ENCODE results near the gene RNASEH2C.
"Not testable (repeated sequence)": the region's sequence is repeated elsewhere in the genome, so short reads cannot be mapped to it uniquely, and the experiment has no call there.

RNASEH2C gene

DNA sequence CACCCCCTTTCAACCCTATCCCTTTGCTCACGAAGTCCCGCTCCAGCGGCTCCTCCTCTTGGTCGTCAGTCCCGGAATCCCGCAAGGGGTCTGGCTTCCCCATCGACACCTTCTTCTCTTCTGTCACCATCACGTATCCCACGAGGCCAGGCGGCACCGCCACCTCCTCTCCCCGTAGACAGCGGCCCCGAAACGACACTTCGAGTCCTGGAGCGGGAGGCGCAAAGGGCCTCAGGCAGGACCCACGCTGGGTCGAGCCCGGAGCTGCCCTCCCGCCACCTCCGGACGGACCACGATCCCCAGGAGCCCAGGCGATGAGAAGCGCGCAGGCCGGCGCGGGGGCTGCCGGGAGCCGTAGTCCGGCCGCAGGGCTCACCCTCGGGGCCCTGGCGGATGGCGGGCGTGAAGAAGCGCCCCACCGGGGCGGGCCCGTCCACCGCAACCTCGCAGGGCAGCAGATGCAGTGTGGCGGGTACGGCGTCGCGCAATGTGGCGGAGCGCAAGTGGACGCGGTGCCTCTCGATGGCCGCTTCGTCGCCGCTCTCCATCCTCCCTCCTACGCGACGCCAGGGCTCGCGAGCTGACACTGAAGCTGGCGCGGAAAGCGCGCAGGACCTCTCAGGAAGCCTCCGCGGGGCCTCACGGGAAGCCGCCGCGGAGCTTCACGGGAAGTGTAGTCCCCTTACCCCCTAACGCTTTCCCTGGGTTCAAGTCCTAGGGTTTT lies at the start of gene RNASEH2C:
Gene RNASEH2C (minus strand): TSS at position 588 of the 724 bp plus-strand sequence. CDS start 40 bp downstream, at position 548.
- peak; percentile 77 for DNase-seq

GRCh38 chr11:65767806-65768205 lies 47.2 kb upstream of the RNASEH2C start:
- not testable (repeated sequence) for DNase-seq

GRCh38 chr11:65767406-65767805 lies 46.8 kb upstream of the RNASEH2C start:
- no peak for DNase-seq

- DNase-seq = no peak
Observed at GRCh38 chr11:65766535-65766934, 45.9 kb upstream of the RNASEH2C start.

DNA sequence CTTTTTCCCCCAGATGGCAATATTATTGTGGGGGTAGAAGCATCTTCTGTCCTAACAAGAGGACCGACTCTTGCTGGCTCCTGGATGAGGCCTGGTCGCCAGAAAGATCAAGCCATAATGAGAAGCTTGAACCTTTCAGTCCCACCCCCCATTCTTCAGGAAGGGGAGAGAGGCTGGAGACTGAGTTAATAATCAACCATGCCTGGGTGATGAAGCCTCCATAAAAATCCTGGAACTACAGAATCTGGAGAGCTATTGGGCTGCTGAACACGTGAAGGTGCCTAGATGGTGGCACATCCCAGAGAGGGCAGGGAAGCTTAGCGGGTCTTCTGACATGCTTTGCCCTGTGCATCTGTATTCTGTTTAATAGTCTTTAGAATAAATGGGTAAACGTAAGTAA lies 43.8 kb upstream of the RNASEH2C start:
- no peak for DNase-seq

- DNase-seq = not testable (repeated sequence)
Observed at GRCh38 chr11:65762816-65763215, 42.2 kb upstream of the RNASEH2C start.

DNA sequence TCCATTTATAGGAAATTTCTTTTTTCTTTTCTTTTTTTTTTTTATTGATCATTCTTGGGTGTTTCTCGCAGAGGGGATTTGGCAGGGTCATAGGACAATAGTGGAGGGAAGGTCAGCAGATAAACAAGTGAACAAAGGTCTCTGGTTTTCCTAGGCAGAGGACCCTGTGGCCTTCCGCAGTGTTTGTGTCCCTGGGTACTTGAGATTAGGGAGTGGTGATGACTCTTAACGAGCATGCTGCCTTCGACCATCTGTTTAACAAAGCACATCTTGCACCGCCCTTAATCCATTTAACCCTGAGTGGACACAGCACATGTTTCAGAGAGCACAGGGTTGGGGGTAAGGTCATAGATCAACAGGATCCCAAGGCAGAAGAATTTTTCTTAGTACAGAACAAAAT lies 41.6 kb upstream of the RNASEH2C start:
- not testable (repeated sequence) for DNase-seq

DNA sequence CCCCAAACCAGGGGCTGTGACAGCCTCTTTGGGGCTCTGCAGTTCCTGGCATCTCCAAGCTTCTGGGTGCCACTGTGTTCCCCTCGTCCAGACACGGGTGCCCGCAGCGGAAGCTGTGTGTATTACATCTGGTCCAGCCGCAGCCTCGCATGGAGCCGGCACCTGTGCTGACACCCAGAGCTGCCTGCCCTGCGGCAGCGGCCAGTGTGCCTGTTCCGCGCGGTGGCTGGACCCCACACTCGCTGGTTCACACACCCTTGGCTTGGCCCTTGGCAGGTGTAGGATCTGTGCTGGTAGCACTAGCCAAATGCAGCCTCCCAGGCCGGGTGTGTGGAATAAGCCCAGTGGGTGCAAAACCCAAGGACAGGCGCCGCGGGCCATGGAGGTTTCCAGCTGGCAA lies 24.5 kb upstream of the RNASEH2C start:
- no peak for DNase-seq

GRCh38 chr11:65744699-65745042 lies 24.1 kb upstream of the RNASEH2C start:
- DNase-seq = no peak

DNA sequence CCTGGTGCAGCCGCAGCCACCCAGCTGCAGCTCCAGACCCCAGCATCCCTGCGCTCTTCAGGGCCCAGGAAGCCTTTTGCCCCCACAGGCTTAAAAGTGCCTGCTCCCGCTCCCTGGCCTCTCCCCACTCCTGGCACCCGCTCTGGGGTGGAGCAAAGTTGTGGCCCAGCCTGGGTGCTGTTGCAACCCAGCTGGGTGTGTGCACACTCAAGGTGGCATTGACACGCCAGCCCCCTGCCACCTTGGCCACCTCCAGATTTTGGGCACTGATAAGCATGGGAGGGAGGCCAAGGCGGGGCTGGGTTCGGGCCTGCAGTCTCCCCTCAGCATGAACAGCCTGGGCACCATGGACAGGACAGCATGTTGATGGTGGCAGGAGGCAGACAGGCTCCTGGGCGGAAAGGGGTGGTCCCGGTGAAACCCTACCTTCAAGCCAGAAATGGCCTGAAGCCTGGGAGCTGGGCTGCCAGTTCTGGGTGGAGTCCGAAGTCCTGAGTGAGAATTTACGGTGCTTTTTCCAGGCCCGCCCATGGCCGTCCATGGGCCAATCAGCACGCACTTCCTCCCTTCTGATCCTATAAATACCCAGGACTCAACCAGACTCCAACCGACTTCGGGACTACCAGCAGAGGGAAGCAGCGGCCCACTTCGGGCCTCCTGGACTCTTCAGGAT lies 23.6 kb upstream of the RNASEH2C start:
- peak; percentile 5 for DNase-seq

- no peak for DNase-seq
Observed at GRCh38 chr11:65743681-65744025, 23.1 kb upstream of the RNASEH2C start.

DNA sequence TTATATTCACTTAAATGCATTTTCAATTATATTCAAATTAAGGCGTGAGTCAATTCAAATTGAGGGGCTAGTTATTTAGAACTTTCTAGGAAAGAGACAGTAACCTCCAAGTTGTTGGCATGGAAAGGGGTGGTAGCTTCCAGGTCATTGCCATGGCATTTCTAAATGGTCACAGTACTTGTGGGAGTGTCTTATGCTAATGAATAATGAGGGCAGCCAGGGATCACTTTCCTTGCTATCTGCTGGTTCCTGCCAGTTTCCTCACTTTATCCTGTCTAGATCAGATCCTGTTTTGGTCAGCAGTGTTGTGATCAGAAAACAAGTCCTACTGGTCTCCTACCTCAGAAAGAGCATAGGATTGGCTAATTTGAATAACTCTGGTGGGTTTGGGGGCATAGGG lies 21.8 kb upstream of the RNASEH2C start:
- DNase-seq = no peak

- DNase-seq = no peak
Observed at GRCh38 chr11:65741185-65741584, 20.6 kb upstream of the RNASEH2C start.

- no peak for DNase-seq
Observed at GRCh38 chr11:65739022-65739421, 18.4 kb upstream of the RNASEH2C start.

DNA sequence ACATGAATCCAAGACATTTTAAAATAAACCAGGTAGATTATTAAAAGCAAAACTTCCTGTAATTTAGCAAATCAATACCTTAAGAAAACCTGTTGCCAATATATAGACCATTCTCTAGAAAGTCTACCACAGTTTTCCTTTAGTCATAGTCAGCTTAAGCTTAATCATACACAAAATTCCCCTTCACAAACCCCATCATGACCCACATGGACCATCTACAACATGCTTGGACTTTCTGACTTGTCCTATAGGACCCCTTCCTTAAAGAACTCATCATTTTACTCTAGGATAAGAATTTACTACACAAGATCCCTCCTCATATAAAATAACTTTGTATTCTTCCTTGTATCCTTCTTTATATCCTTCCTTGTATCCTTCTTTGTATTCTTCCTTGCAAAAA lies 16.2 kb upstream of the RNASEH2C start:
- DNase-seq = no peak

DNA sequence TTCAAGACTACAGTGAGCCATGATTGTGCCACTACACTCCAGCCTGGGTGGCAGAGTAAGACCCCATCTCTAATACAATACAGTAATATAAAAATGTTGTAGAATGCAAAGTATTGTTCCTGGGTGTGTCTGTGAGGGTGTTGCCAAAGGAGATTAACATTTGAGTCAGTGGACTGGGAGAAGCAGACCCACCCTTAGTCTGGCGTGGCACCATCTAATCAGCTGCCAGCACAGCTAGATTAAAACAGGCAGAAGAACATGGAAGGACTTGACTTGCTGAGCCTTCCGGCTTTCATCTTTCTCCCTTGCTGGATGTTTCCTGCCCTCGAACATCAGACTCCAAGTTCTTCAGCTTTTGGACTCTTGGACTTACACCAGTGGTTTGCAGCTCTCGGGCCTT lies 14.5 kb upstream of the RNASEH2C start:
- not testable (repeated sequence) for DNase-seq

- no peak for DNase-seq
Observed at GRCh38 chr11:65730461-65730860, 9.9 kb upstream of the RNASEH2C start.

DNA sequence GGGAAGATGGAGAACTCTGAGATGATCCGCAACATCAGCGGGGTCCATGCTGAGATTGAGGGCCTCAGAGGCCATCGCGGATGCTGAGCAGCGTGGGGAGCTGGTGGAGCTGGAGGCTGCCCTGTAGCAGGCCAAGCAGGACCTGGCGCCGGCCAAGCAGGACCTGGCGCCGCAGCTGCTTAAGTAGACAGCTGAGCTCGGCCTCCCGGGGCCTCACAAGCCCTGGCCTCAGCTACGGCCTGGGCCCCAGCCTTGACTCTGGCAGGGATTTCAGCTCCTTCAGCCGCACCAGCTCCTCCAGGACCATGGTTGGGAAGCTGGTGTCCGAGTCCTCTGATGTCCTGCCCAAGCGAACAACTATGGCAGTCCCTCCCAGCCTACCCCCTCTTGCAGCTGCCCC lies 7.3 kb upstream of the RNASEH2C start:
- no peak for DNase-seq

DNA sequence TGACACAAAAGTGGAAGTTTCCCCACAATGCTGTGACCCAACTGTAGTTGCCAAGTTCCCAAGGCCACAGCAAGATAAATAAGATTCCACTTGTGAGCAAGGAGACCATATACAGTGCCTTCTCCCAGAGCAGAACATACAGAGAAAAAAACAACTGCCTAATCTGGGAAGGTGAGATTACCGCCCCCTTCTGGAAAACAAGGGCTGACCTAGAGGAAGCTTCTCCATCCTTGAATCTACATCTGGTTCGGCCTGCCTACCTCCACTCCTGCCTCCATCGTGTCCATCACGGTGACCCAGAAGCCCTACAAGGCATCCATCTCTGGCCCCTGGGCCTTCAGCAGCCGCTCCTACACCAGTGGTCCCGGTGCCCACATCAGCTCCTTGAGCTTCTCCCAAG lies 6.1 kb upstream of the RNASEH2C start:
- no peak for DNase-seq

GRCh38 chr11:65722261-65722660 lies 1.7 kb upstream of the RNASEH2C start:
- no peak for DNase-seq

- DNase-seq = no peak
Observed at GRCh38 chr11:65719871-65720210, 757 bp downstream of the RNASEH2C start.

DNA sequence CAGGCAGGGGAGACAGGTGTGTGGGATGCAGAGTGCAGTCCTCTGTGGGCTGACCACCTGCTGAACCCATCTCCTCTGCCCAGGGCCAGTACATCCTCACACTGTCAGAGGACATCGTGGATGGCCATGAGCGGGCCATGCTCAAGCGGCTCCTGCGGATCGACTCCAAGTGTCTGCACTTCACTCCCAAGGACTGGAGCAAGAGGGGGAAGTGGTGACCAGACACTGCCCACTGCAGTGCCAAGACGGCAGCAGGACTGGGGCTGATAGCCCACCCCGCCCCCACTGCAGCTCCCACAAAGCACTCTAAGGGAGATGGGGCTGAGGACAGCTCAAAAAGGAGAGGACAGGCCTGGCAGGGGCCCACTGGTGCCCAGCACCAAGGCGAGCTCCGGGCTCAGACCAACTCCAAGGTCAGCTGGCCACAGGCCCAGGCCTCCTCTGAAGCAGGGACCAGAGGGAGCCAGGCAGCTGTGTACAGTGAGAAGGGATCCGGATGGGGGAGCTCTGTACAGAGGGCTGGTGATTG lies 1.6 kb downstream of the RNASEH2C start:
- DNase-seq = no peak

- no peak for DNase-seq
Observed at GRCh38 chr11:65718531-65718930, 2.1 kb downstream of the RNASEH2C start.

GRCh38 chr11:65717906-65718305 lies 2.7 kb downstream of the RNASEH2C start:
- DNase-seq = no peak

Data from NCI-H1436 (cell line).